ENCODE results near the gene TM4SF1.

The TM4SF1 gene

DNA sequence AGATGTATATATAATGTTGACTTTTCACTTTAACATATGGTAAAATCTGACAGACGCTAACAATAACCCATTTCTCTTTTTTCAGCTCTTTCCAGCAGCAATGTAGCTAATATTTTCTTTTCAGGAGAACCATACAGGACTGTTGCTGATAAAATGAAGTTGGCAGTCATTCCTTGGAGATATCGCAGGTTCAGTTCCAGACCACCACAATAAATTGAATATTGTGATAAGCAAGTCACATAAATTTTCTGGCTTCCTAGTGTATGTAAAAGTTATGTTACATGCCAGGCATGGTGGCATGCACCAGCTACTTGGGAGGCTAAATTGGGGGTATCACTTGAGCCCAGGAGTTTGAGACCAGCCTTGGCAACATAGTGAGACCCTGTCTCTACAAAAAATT, 31.9 kb upstream of the TM4SF1 start:
- Histone ChIP-seq H3K27ac (ENCODE audit: low read depth, low read length) (no peak overlapping the region), H3K4me1 (ENCODE audit: control insufficient read depth in 1 of 2, insufficient read depth in 2 of 2, low read length in 2 of 2) (peaks cover 3 to 5% of the 10 kb centered on the region in 2 donors), H3K27me3 (ENCODE audit: control insufficient read depth in 1 of 2, insufficient read depth in 2 of 2, low read length in 2 of 2) (no peaks in the 10 kb centered on the region), H3K9me3 (ENCODE audit: control insufficient read depth in 1 of 2, low read length in 2 of 2) (no peaks in the 10 kb centered on the region), H3K4me3 (ENCODE audit: low read depth in 1 of 2, low read length in 2 of 2) (no peak overlapping the region), H3K36me3 (ENCODE audit: control insufficient read depth in 1 of 2, insufficient read depth in 2 of 2, low read length in 2 of 2) (no peaks in the 10 kb centered on the region), H3K9ac (ENCODE audit: low read depth in 1 of 2, low read length in 2 of 2) (no peak overlapping the region)

DNA sequence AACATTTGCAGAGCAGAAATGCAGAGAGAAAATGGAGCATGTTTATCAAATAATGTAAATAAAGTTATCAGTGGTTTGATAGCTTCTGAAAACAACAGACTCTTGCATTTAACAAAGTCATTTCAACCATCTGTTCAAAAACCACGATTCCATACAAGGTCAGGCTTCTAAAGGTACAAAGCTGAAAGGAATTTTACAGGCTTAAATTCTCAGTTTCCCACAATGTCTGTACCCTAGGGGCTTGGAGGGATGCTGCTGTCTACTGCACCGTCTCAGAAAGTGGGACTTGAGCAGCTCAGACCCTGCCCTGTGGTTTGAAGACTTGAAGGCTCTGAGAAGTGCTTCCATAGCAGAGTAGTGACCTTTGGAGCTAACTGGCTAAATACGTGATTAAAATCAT, 30.4 kb upstream of the TM4SF1 start:
- Histone ChIP-seq H3K4me1 (ENCODE audit: control insufficient read depth in 1 of 2, insufficient read depth in 2 of 2, low read length in 2 of 2) (peaks cover 7 to 12% of the 10 kb centered on the region in 2 donors), H3K27ac (ENCODE audit: low read depth, low read length) (no peak overlapping the region), H3K9ac (ENCODE audit: low read depth in 1 of 2, low read length in 2 of 2) (no peak overlapping the region), H3K36me3 (ENCODE audit: control insufficient read depth in 1 of 2, insufficient read depth in 2 of 2, low read length in 2 of 2) (no peaks in the 10 kb centered on the region), H3K27me3 (ENCODE audit: control insufficient read depth in 1 of 2, insufficient read depth in 2 of 2, low read length in 2 of 2) (no peaks in the 10 kb centered on the region), H3K9me3 (ENCODE audit: control insufficient read depth in 1 of 2, low read length in 2 of 2) (no peaks in the 10 kb centered on the region), H3K4me3 (ENCODE audit: low read depth in 1 of 2, low read length in 2 of 2) (no peak overlapping the region)

DNA sequence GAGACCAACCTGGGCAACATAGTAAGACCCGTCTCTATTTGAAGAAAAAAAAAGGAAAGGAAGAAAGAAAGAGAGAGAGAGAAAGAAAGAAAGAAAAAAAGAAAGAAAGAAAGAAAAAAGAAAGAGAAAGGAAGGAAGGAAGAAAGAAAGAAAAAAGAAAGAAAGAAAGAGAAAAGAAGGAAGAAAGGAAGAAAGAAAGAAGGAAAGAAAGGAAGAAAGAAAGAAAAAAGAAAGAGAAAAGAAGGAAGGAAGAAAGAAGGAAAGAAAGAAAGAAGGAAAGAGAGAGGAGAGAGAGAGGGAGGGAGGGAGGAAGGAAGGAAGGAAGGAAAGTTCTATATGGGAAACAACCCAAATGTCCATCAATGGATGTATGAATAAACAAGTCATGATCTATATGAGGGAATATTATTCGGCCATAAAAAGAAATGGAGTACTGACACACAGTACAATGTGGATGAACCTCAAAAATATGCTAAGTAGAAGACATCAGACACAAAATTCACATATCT, 28.8 kb upstream of the TM4SF1 start:
- Histone ChIP-seq H3K27me3 (ENCODE audit: control insufficient read depth in 1 of 2, insufficient read depth in 2 of 2, low read length in 2 of 2) (no peaks in the 10 kb centered on the region), H3K27ac (ENCODE audit: low read depth, low read length) (no peak overlapping the region), H3K4me1 (ENCODE audit: control insufficient read depth in 1 of 2, insufficient read depth in 2 of 2, low read length in 2 of 2) (peaks cover 12 to 23% of the 10 kb centered on the region in 2 donors), H3K36me3 (ENCODE audit: control insufficient read depth in 1 of 2, insufficient read depth in 2 of 2, low read length in 2 of 2) (no peaks in the 10 kb centered on the region), H3K4me3 (ENCODE audit: low read depth in 1 of 2, low read length in 2 of 2) (no peak overlapping the region), H3K9ac (ENCODE audit: low read depth in 1 of 2, low read length in 2 of 2) (no peak overlapping the region), H3K9me3 (ENCODE audit: control insufficient read depth in 1 of 2, low read length in 2 of 2) (no peaks in the 10 kb centered on the region)

DNA sequence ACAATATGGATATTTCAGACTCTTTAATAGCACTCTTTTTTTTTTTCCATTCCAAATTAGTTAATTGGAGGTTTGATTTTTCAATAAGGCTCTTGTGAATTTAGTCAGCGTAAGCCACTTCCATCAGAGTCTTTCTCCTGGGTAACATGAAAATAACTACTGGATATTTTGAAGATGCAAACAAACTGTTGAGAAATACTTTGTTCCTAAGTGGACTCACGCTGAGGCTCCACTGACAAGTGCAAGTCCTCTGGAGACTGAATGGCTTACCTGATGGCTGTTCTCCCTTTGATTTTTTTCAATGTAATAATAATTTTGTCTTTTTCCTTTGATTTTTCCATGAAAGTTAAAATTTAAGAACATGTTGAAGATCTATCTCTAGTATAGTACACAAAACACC, 26.0 kb upstream of the TM4SF1 start:
- peaks cover 12 to 29% of the 10 kb centered on the region in 2 donors for H3K4me1 ChIP-seq (ENCODE audit: control insufficient read depth in 1 of 2, insufficient read depth in 2 of 2, low read length in 2 of 2)
- H3K4me3 ChIP-seq (ENCODE audit: low read depth in 1 of 2, low read length in 2 of 2), result no peak overlapping the region
- H3K36me3 ChIP-seq (ENCODE audit: control insufficient read depth in 1 of 2, insufficient read depth in 2 of 2, low read length in 2 of 2), result no peaks in the 10 kb centered on the region
- no peaks in the 10 kb centered on the region for H3K27me3 ChIP-seq (ENCODE audit: control insufficient read depth in 1 of 2, insufficient read depth in 2 of 2, low read length in 2 of 2)
- H3K9ac ChIP-seq (ENCODE audit: low read depth in 1 of 2, low read length in 2 of 2), result no peak overlapping the region
- no peak overlapping the region for H3K27ac ChIP-seq (ENCODE audit: low read depth, low read length)
- H3K9me3 ChIP-seq (ENCODE audit: control insufficient read depth in 1 of 2, low read length in 2 of 2), result no peaks in the 10 kb centered on the region

DNA sequence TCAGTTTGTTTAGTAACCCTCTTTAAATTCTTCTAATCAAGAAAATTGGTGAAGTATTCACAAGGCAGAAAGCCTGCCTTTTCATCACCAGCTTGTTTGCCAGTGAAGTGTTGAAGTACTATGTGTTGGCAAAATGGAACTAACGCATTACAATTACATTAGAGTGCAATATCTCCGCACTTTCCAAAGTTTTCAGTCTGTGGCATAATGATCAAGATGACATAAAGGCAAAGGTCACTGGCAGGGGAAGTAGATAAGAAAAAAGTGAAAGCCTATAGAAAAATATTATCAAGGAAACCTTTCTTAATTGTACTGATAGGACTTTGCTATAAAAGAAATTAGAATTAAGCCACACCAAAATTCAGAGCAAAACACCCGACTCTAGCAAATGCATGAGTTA, 25.0 kb upstream of the TM4SF1 start:
- Histone ChIP-seq H3K4me1 (ENCODE audit: control insufficient read depth in 1 of 2, insufficient read depth in 2 of 2, low read length in 2 of 2) (peaks cover 9 to 24% of the 10 kb centered on the region in 2 donors), H3K27ac (ENCODE audit: low read depth, low read length) (peak overlapping the region; percentile 51), H3K4me3 (ENCODE audit: low read depth in 1 of 2, low read length in 2 of 2) (no peak overlapping the region), H3K9me3 (ENCODE audit: control insufficient read depth in 1 of 2, low read length in 2 of 2) (no peaks in the 10 kb centered on the region), H3K27me3 (ENCODE audit: control insufficient read depth in 1 of 2, insufficient read depth in 2 of 2, low read length in 2 of 2) (no peaks in the 10 kb centered on the region), H3K36me3 (ENCODE audit: control insufficient read depth in 1 of 2, insufficient read depth in 2 of 2, low read length in 2 of 2) (no peaks in the 10 kb centered on the region), H3K9ac (ENCODE audit: low read depth in 1 of 2, low read length in 2 of 2) (no peak overlapping the region)

DNA sequence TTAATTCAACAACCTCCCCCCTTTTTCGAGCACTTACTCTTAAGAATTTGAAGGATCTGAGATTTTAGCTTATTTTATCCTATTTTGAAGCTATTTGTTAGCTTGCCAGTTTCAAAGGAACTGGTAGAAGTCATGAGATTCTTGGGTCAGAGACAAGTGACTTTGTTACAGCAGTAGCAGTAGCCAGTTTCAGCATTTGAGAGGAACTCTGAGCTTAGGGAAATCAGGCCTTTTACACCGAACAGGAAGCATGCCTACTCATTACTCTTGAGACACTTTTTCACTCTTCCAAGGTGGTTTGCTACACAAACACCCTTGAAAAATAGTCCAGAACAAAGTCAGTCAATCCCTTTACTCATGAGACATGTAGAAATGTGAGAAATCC, 24.5 kb upstream of the TM4SF1 start:
- no peaks in the 10 kb centered on the region for H3K9me3 ChIP-seq (ENCODE audit: control insufficient read depth in 1 of 2, low read length in 2 of 2)
- no peaks in the 10 kb centered on the region for H3K27me3 ChIP-seq (ENCODE audit: control insufficient read depth in 1 of 2, insufficient read depth in 2 of 2, low read length in 2 of 2)
- H3K9ac ChIP-seq (ENCODE audit: low read depth in 1 of 2, low read length in 2 of 2), result no peak overlapping the region
- H3K27ac ChIP-seq (ENCODE audit: low read depth, low read length), result peak overlapping the region; percentile 51
- no peak overlapping the region for H3K4me3 ChIP-seq (ENCODE audit: low read depth in 1 of 2, low read length in 2 of 2)
- peaks cover 9 to 24% of the 10 kb centered on the region in 2 donors for H3K4me1 ChIP-seq (ENCODE audit: control insufficient read depth in 1 of 2, insufficient read depth in 2 of 2, low read length in 2 of 2)
- H3K36me3 ChIP-seq (ENCODE audit: control insufficient read depth in 1 of 2, insufficient read depth in 2 of 2, low read length in 2 of 2), result no peaks in the 10 kb centered on the region

GRCh38 chr3:149401212-149401925, 23.9 kb upstream of the TM4SF1 start:
- Histone ChIP-seq H3K36me3 (ENCODE audit: control insufficient read depth in 1 of 2, insufficient read depth in 2 of 2, low read length in 2 of 2) (no peaks in the 10 kb centered on the region), H3K4me3 (ENCODE audit: low read depth in 1 of 2, low read length in 2 of 2) (peak overlapping the region in 1 of 2 donors; percentile 45), H3K9me3 (ENCODE audit: control insufficient read depth in 1 of 2, low read length in 2 of 2) (no peaks in the 10 kb centered on the region), H3K9ac (ENCODE audit: low read depth in 1 of 2, low read length in 2 of 2) (no peak overlapping the region), H3K27ac (ENCODE audit: low read depth, low read length) (peak overlapping the region; percentile 41), H3K27me3 (ENCODE audit: control insufficient read depth in 1 of 2, insufficient read depth in 2 of 2, low read length in 2 of 2) (no peaks in the 10 kb centered on the region), H3K4me1 (ENCODE audit: control insufficient read depth in 1 of 2, insufficient read depth in 2 of 2, low read length in 2 of 2) (peaks cover 9 to 24% of the 10 kb centered on the region in 2 donors)

DNA sequence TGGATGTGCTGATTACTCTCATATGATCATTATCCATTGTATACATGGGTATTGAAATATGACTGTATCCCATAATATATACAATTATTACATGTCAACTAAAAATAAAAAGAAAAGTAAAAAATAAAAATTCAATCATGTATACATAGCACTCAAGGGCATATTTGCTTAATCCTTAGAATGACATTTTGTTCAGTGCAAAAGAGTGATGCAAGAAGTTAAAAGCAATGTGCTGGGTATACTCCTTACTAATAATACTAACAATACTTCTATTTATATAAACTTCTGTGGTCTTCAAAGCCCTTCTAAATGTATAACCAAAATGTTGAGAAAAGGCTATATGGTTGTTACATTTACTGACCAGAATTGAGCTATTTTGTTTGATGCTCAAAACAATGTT, 23.2 kb upstream of the TM4SF1 start:
- Histone ChIP-seq H3K27me3 (ENCODE audit: control insufficient read depth in 1 of 2, insufficient read depth in 2 of 2, low read length in 2 of 2) (no peaks in the 10 kb centered on the region), H3K4me1 (ENCODE audit: control insufficient read depth in 1 of 2, insufficient read depth in 2 of 2, low read length in 2 of 2) (peaks cover 9 to 24% of the 10 kb centered on the region in 2 donors), H3K36me3 (ENCODE audit: control insufficient read depth in 1 of 2, insufficient read depth in 2 of 2, low read length in 2 of 2) (no peaks in the 10 kb centered on the region), H3K27ac (ENCODE audit: low read depth, low read length) (peak overlapping the region; percentile 41), H3K4me3 (ENCODE audit: low read depth in 1 of 2, low read length in 2 of 2) (no peak overlapping the region), H3K9ac (ENCODE audit: low read depth in 1 of 2, low read length in 2 of 2) (no peak overlapping the region), H3K9me3 (ENCODE audit: control insufficient read depth in 1 of 2, low read length in 2 of 2) (no peaks in the 10 kb centered on the region)

- Histone ChIP-seq H3K4me3 (ENCODE audit: low read depth in 1 of 2, low read length in 2 of 2) (no peak overlapping the region), H3K27ac (ENCODE audit: low read depth, low read length) (no peak overlapping the region), H3K36me3 (ENCODE audit: control insufficient read depth in 1 of 2, insufficient read depth in 2 of 2, low read length in 2 of 2) (no peaks in the 10 kb centered on the region), H3K9ac (ENCODE audit: low read depth in 1 of 2, low read length in 2 of 2) (no peak overlapping the region), H3K9me3 (ENCODE audit: control insufficient read depth in 1 of 2, low read length in 2 of 2) (no peaks in the 10 kb centered on the region), H3K4me1 (ENCODE audit: control insufficient read depth in 1 of 2, insufficient read depth in 2 of 2, low read length in 2 of 2) (peaks cover 5 to 24% of the 10 kb centered on the region in 2 donors), H3K27me3 (ENCODE audit: control insufficient read depth in 1 of 2, insufficient read depth in 2 of 2, low read length in 2 of 2) (no peaks in the 10 kb centered on the region)
These were observed 20.8 kb upstream of the TM4SF1 start for GRCh38 chr3:149398296-149398695.

DNA sequence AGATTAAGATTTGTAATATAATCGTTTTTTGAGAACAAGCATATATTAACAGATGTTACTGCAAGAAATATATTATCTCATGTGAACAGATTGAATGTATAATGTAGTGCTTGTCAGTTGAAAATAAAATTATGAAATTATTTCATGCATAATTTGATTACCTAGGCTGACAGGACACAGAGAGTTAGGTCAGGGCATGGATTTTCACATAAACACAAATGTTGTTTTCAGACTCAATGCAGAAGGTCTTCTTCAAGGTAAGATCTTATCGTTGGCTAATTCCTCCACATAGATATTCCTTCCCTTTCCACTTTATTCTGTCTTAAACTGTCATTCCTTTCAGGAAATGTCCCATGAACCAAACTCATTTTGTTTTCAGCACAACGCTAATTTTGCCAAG, 20.1 kb upstream of the TM4SF1 start:
- H3K4me3 ChIP-seq (ENCODE audit: low read depth in 1 of 2, low read length in 2 of 2), result no peak overlapping the region
- H3K9me3 ChIP-seq (ENCODE audit: control insufficient read depth in 1 of 2, low read length in 2 of 2), result no peaks in the 10 kb centered on the region
- H3K27ac ChIP-seq (ENCODE audit: low read depth, low read length), result no peak overlapping the region
- no peak overlapping the region for H3K9ac ChIP-seq (ENCODE audit: low read depth in 1 of 2, low read length in 2 of 2)
- H3K36me3 ChIP-seq (ENCODE audit: control insufficient read depth in 1 of 2, insufficient read depth in 2 of 2, low read length in 2 of 2), result no peaks in the 10 kb centered on the region
- no peaks in the 10 kb centered on the region for H3K27me3 ChIP-seq (ENCODE audit: control insufficient read depth in 1 of 2, insufficient read depth in 2 of 2, low read length in 2 of 2)
- H3K4me1 ChIP-seq (ENCODE audit: control insufficient read depth in 1 of 2, insufficient read depth in 2 of 2, low read length in 2 of 2), result peaks cover 5 to 22% of the 10 kb centered on the region in 2 donors
